AG04450 (cell line): ENCODE results near the gene TXNDC12. TPM values are rescaled to one million over a fixed set of nuclear protein-coding genes. Genes with fewer than 3 reads are reported as not detected.

Source experiments
- CTCF ChIA-PET: fragments of 300-600, 350-600 bp; formaldehyde crosslinking; extraction: SDS; loops from one replicate; lab custom pipeline; 2022; ENCODE audit warnings: antibody characterized with exemption, inconsistent platforms; lab: Charles Lee
- POLR2A ChIA-PET: fragments of 350-600 bp; formaldehyde crosslinking; extraction: SDS; loops from one replicate; lab custom pipeline; 2021; ENCODE audit warnings: antibody characterized with exemption, inconsistent platforms; lab: Yijun Ruan, JAX
- DNase-seq: peaks from one replicate; pipeline ENCODE4 v3.0.0-alpha.2; 2011; ENCODE audit warnings: low read depth, low spot score
- H3K27ac ChIP-seq: one replicate; pipeline ENCODE4 v1.5.1; 2012; ENCODE audit warnings: low read depth, low read length, control low read depth
- H3K27me3 ChIP-seq: one replicate; pipeline ENCODE4 v1.6.0; 2012; ENCODE audit warnings: low read length; ENCODE audit not compliant: control insufficient read depth, insufficient read depth
- H3K4me3 ChIP-seq: 2 replicates; pipeline ENCODE4 v1.5.1; 2011; ENCODE audit warnings: mild to moderate bottlenecking, low read depth, low read length, control low read depth
- H3K9me3 ChIP-seq: 2 replicates; pipeline ENCODE4 v1.5.1; 2012; ENCODE audit warnings: low read length; ENCODE audit not compliant: control insufficient read depth, insufficient read depth
- polyA plus RNA-seq: library from polyadenylated mRNA; depleted of rRNA; stranded (reverse); fragments of >200 nt; gene quantifications from 2 replicates; pipeline ENCODE4 v1.2.3, GENCODE V29; 2011
- TF ChIP-seq, protein P1 (sequence below): IDR thresholded peaks from 2 replicates; pipeline ENCODE4 v1.5.1; 2011; ENCODE audit warnings: low read depth, low read length, control low read depth, inconsistent platforms

Gene TXNDC12
- polyA plus RNA-seq, 1 experiment = 55.8 TPM

DNA sequence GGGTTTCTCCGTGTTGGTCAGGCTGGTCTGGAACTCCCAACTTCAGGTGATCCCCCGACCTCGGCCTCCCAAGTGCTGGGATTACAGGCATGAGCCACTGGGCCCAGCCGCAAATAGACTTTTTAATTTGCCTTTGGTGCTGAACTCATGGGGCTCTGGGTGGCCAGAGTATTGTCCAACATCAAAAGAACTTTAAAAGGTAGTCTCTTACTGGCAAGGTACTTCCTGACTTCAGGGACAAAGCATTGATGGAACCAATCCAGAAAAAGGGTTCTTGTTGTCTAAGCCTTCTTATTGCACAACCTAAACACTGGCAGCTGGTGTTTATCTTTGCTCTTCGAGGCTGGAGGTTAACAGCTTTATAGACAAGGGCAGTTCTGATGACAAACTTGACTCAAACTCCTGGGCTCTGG lies 17.6 kb downstream of the TXNDC12 start:
- Histone ChIP-seq H3K27ac (no peak overlapping the region), H3K9me3 (no peaks in the 10 kb centered on the region), H3K27me3 (no peaks in the 10 kb centered on the region), H3K4me3 (no peak overlapping the region)
- CTCF ChIA-PET = interaction anchor here (0.6 kb wide), 1 partner anchor 47 kb away, joined by 3 read pairs; no protein-coding TSS in a partner anchor
- no peak for DNase-seq
- POLR2A ChIA-PET = no interaction called here
- TF ChIP-seq, protein P1, sequence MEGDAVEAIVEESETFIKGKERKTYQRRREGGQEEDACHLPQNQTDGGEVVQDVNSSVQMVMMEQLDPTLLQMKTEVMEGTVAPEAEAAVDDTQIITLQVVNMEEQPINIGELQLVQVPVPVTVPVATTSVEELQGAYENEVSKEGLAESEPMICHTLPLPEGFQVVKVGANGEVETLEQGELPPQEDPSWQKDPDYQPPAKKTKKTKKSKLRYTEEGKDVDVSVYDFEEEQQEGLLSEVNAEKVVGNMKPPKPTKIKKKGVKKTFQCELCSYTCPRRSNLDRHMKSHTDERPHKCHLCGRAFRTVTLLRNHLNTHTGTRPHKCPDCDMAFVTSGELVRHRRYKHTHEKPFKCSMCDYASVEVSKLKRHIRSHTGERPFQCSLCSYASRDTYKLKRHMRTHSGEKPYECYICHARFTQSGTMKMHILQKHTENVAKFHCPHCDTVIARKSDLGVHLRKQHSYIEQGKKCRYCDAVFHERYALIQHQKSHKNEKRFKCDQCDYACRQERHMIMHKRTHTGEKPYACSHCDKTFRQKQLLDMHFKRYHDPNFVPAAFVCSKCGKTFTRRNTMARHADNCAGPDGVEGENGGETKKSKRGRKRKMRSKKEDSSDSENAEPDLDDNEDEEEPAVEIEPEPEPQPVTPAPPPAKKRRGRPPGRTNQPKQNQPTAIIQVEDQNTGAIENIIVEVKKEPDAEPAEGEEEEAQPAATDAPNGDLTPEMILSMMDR = no peak

DNA sequence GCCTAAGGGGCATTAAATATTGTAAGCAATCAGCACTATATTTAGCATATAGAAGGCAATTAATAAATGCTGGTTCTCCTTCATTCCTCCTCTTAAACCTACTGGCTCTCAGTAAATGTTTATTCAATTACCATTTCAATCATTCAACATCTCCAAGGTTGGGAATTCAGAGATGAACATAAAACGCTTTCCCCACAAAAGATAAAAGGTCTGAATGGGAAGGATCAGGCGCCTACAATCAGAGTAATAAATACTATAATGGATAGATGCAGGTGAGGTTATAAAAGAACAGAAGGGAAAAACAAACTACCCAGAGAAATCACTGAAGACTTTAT lies 21.0 kb downstream of the TXNDC12 start:
- CTCF ChIA-PET = no interaction called here

DNA sequence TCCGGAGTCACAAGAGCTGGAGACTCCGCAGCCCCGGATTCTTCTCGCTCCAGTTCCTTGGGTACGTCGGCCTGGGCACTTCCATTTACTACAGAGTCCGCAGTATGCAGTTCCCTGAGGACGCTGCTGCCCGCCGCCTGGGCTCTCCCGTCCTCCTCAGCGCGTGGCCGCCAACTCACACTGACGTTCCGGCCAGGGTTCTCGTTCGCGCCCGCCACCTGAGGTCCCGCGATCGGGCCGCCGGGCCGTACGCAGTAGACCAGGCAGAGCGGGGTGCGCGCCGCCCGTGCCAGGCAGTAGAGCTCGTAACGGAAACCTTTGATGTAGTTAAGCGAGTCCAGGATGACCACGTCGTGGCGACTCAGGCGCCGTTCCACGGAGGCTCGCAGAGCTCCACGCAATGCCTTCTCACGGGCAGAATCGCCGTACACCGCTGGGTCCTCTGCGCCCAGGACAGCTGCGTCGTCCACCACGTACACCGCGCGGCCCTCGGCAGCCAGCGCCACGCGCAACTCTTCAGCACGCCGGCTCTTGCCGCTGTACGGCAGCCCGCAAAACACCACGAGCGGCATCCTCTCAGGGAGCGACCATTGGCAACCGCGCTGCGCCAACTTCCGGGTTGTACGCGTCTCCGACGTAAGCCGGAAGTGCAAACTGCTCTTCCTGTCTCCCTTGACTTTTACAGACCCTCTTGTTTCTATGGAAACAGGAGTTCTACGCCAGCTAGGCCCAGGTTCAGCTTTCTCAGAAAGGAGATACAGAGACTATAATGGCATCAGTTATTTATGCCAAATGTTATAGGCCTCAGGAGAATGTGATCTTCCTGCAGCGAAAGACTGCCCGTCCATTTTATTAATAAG lies 21.6 kb downstream of the TXNDC12 start, which contains the start of gene KTI12:
KTI12 (minus strand) TSS at position 621 of the 860 bp plus-strand sequence; CDS start at position 572, 49 bp downstream.
- H3K27ac ChIP-seq = peak within 1 kb of the TSS; percentile 92
- H3K9me3 ChIP-seq = no peaks in the 10 kb centered on the region
- peak; percentile 79 for DNase-seq
- TF ChIP-seq, protein P1 = no peak
- H3K27me3 ChIP-seq = no peaks in the 10 kb centered on the region
- ChIA-PET CTCF (no interaction called here), POLR2A (interaction anchor here (1.0 to 1.4 kb wide), 2 partner anchors 22 to 28 kb away, joined by 3 to 9 read pairs; partner anchors contain the start of genes BTF3L4 and TXNDC12)
- H3K4me3 ChIP-seq = peak within 1 kb of the TSS; percentile 97

More for the DNA sequence above, 21.0 kb downstream of the TXNDC12 start:
- DNase-seq = no peak
- POLR2A ChIA-PET = interaction anchor here (1.4 kb wide), 1 partner anchor 21 kb away, joined by 9 read pairs; the partner anchor contains the start of genes BTF3L4 and TXNDC12
- H3K27me3 ChIP-seq = no peaks in the 10 kb centered on the region
- TF ChIP-seq, protein P1 = no peak
- peak overlapping the region; percentile 97; the same call in 1 of the 2 replicates for H3K4me3 ChIP-seq
- no peaks in the 10 kb centered on the region for H3K9me3 ChIP-seq
- peak overlapping the region; percentile 92 for H3K27ac ChIP-seq

DNA sequence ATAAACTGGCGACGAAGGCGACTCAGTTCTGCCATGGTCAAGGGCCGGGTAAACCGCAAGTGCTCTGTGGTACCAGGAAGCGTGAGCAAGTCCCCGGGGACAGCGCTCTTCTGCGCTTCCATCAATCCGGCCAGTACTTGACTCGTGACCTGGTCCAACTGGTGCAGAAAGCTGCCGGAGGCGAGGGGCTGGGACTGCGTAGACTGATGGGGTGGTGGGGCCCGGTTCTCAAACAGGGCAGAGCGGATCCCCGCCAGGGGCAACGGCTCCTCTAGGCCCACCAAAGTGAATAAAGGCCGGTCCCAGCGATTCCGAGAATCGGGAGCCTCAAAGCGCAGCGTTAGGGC lies 22.2 kb downstream of the TXNDC12 start:
- TF ChIP-seq, protein P1 = no peak
- Histone ChIP-seq H3K27ac (peak overlapping the region; percentile 92), H3K4me3 (peak overlapping the region; percentile 97), H3K27me3 (no peaks in the 10 kb centered on the region), H3K9me3 (no peaks in the 10 kb centered on the region)
- DNase-seq = no peak
- ChIA-PET POLR2A (interaction anchor here (1.0 to 1.4 kb wide), 2 partner anchors 23 to 27 kb away, joined by 3 to 9 read pairs; partner anchors contain the start of genes BTF3L4 and TXNDC12), CTCF (interaction anchor here (1.6 kb wide), 1 partner anchor 136 kb away, joined by 4 read pairs; no protein-coding TSS in a partner anchor)
